GM18511 (cell line): Measurements from ENCODE around the gene NPVF.
A peak's percentile ranks its signal among the peaks of the same experiment; 100 is the strongest.

Source experiments
- ATAC-seq: cut with Tn5 transposase; IDR thresholded peaks from one replicate; pipeline ENCODE4 v1.9.1; 2021; ENCODE audit warnings: mild to moderate bottlenecking, moderate library complexity; ENCODE audit not compliant: unreplicated experiment

The NPVF gene

GRCh38 chr7:25228386-25228785 is at the start of gene NPVF:
Gene NPVF (minus strand): TSS chr7:25228486. CDS start chr7:25228439, 47 bp downstream.
- ATAC-seq, result no peak

- ATAC-seq, result no peak
Measured at GRCh38 chr7:25272265-25272664, 44.0 kb upstream of the NPVF start.

GRCh38 chr7:25263337-25263736 is 35.1 kb upstream of the NPVF start:
- ATAC-seq, result no peak

- no peak for ATAC-seq
Measured at GRCh38 chr7:25262586-25262985, 34.3 kb upstream of the NPVF start.

GRCh38 chr7:25261545-25262140 is 33.4 kb upstream of the NPVF start:
- no peak for ATAC-seq

GRCh38 chr7:25260862-25261494 is 32.7 kb upstream of the NPVF start:
- ATAC-seq, result peak; percentile 62

- peak; percentile 85 for ATAC-seq
Measured at GRCh38 chr7:25259487-25260243, 31.4 kb upstream of the NPVF start.

GRCh38 chr7:25256333-25256819 is 28.1 kb upstream of the NPVF start:
- ATAC-seq, result no peak

- ATAC-seq, result no peak
Measured at GRCh38 chr7:25255611-25256332, 27.5 kb upstream of the NPVF start.

- ATAC-seq, result no peak
Measured at GRCh38 chr7:25254604-25255003, 26.3 kb upstream of the NPVF start.

GRCh38 chr7:25253714-25254113 is 25.4 kb upstream of the NPVF start:
- no peak for ATAC-seq

- ATAC-seq, result no peak
Measured at GRCh38 chr7:25250386-25250785, 22.1 kb upstream of the NPVF start.

- ATAC-seq, result no peak
Measured at GRCh38 chr7:25249772-25250171, 21.5 kb upstream of the NPVF start.

GRCh38 chr7:25246306-25246705 is 18.0 kb upstream of the NPVF start:
- ATAC-seq, result no peak

- no peak for ATAC-seq
Measured at GRCh38 chr7:25244254-25245033, 16.2 kb upstream of the NPVF start.

- no peak for ATAC-seq
Measured at GRCh38 chr7:25242678-25243077, 14.4 kb upstream of the NPVF start.

GRCh38 chr7:25240896-25241295 is 12.6 kb upstream of the NPVF start:
- no peak for ATAC-seq

GRCh38 chr7:25240340-25240739 is 12.1 kb upstream of the NPVF start:
- no peak for ATAC-seq

GRCh38 chr7:25239888-25240287 is 11.6 kb upstream of the NPVF start:
- ATAC-seq, result no peak

- no peak for ATAC-seq
Measured at GRCh38 chr7:25238066-25238725, 9.9 kb upstream of the NPVF start.
